T1000 (cell line): ENCODE measurements around the gene PAN2.
"Not testable (repeated sequence)": the region's sequence is repeated elsewhere in the genome, so short reads cannot be mapped to it uniquely, and the experiment has no call there.

Source experiments
- DNase-seq: peaks from one replicate; lab custom pipeline; 2025; ENCODE audit warnings: mixed read lengths; lab: John Stamatoyannopoulos, UW

PAN2 gene

GRCh38 chr12:56341616-56342015 is 7.8 kb upstream of the PAN2 start:
- DNase-seq, result no peak

GRCh38 chr12:56339158-56339422 is 5.3 kb upstream of the PAN2 start:
- no peak for DNase-seq

- DNase-seq, result no peak
Observed at GRCh38 chr12:56338308-56339157, 4.7 kb upstream of the PAN2 start, which contains the start of gene IL23A. Gene IL23A (plus strand): TSS chr12:56338884. CDS start chr12:56339045, 161 bp downstream.

- DNase-seq, result no peak
Observed at GRCh38 chr12:56337753-56338251, 4.0 kb upstream of the PAN2 start.

GRCh38 chr12:56336361-56337167 is 2.8 kb upstream of the PAN2 start:
- no peak for DNase-seq

GRCh38 chr12:56335527-56335926 is 1.7 kb upstream of the PAN2 start:
- not testable (repeated sequence) for DNase-seq

- DNase-seq, result no peak
Observed at GRCh38 chr12:56334490-56334793, 642 bp upstream of the PAN2 start.

GRCh38 chr12:56333197-56333678 is 562 bp downstream of the PAN2 start:
- no peak for DNase-seq

GRCh38 chr12:56332512-56333196 is 1.1 kb downstream of the PAN2 start:
- no peak for DNase-seq

- no peak for DNase-seq
Observed at GRCh38 chr12:56330936-56331490, 2.8 kb downstream of the PAN2 start.

GRCh38 chr12:56326533-56326932 is 7.3 kb downstream of the PAN2 start:
- no peak for DNase-seq

- no peak for DNase-seq
Observed at GRCh38 chr12:56326126-56326525, 7.7 kb downstream of the PAN2 start.

- DNase-seq, result no peak
Observed at GRCh38 chr12:56324206-56324605, 9.6 kb downstream of the PAN2 start.

GRCh38 chr12:56321610-56322009 is 12.2 kb downstream of the PAN2 start:
- DNase-seq, result not testable (repeated sequence)

GRCh38 chr12:56321027-56321426 is 12.8 kb downstream of the PAN2 start:
- DNase-seq, result no peak

GRCh38 chr12:56317675-56318074 is 16.1 kb downstream of the PAN2 start:
- no peak for DNase-seq

- DNase-seq, result peak; percentile 94
Observed at GRCh38 chr12:56315622-56316473, 18.0 kb downstream of the PAN2 start, which contains the start of gene CNPY2. Gene CNPY2 (minus strand): TSS chr12:56315988. CDS start chr12:56315217, 771 bp downstream.

GRCh38 chr12:56315249-56315621 is 18.6 kb downstream of the PAN2 start:
- no peak for DNase-seq

- no peak for DNase-seq
Observed at GRCh38 chr12:56311003-56311402, 22.8 kb downstream of the PAN2 start.

- DNase-seq, result no peak
Observed at GRCh38 chr12:56308714-56309113, 25.1 kb downstream of the PAN2 start.
